DMS153 treated with DMSO at 0.1 percent for 48 hours (cell line): ENCODE measurements around the gene TADA3.

Experiments used
- DNase-seq: peaks from one replicate; lab custom pipeline; 2025; ENCODE audit not compliant: unreplicated experiment; lab: John Stamatoyannopoulos, UW

The TADA3 gene

GRCh38 chr3:9792405-9793160, at the start of gene TADA3, which contains the start of gene ARPC4:
Gene TADA3 (minus strand): TSS chr3:9792473. CDS start chr3:9791466, 1,007 bp downstream.
Gene ARPC4 (plus strand): TSS chr3:9793082. CDS start chr3:9793122, 40 bp downstream.
- DNase-seq, result peak; percentile 78

GRCh38 chr3:9841015-9841414, 48.7 kb upstream of the TADA3 start:
- DNase-seq, result no peak

- no peak for DNase-seq
These were observed 46.6 kb upstream of the TADA3 start for GRCh38 chr3:9838856-9839255.

GRCh38 chr3:9837701-9838582, 45.7 kb upstream of the TADA3 start:
- no peak for DNase-seq

GRCh38 chr3:9834520-9835380, 42.5 kb upstream of the TADA3 start:
- no peak for DNase-seq

- no peak for DNase-seq
These were observed 40.8 kb upstream of the TADA3 start for GRCh38 chr3:9833078-9833477.

- DNase-seq, result no peak
These were observed 39.0 kb upstream of the TADA3 start for GRCh38 chr3:9831253-9831652.

- DNase-seq, result no peak
These were observed 36.8 kb upstream of the TADA3 start for GRCh38 chr3:9828801-9829755.

- no peak for DNase-seq
These were observed 34.7 kb upstream of the TADA3 start for GRCh38 chr3:9826815-9827573.

GRCh38 chr3:9825451-9826040, 33.3 kb upstream of the TADA3 start:
- DNase-seq, result no peak

GRCh38 chr3:9820946-9821345, 28.7 kb upstream of the TADA3 start:
- no peak for DNase-seq

- DNase-seq, result no peak
These were observed 28.3 kb upstream of the TADA3 start for GRCh38 chr3:9820543-9820942.

GRCh38 chr3:9818666-9819335, 26.5 kb upstream of the TADA3 start:
- no peak for DNase-seq

GRCh38 chr3:9817436-9817835, 25.2 kb upstream of the TADA3 start:
- DNase-seq, result no peak

GRCh38 chr3:9815986-9816385, 23.7 kb upstream of the TADA3 start:
- DNase-seq, result no peak

GRCh38 chr3:9812870-9813483, 20.7 kb upstream of the TADA3 start:
- DNase-seq, result no peak

GRCh38 chr3:9810846-9811245, 18.6 kb upstream of the TADA3 start:
- DNase-seq, result no peak

GRCh38 chr3:9810433-9810770, 18.1 kb upstream of the TADA3 start:
- no peak for DNase-seq
